PC-9 (cell line): ENCODE results near the gene CLSTN1. TPM values are rescaled to one million over a fixed set of nuclear protein-coding genes. Genes with fewer than 3 reads are reported as not detected.

Experiments
- BruUV-seq: library from RNA; stranded (reverse); fragments of 400-500 nt; replicated peaks from 2 replicates; lab custom pipeline; 2021; lab: Mats Ljungman, UMichigan
- CTCF ChIA-PET: fragments of 300-600 bp; sonication (Branson Sonifier 250); formaldehyde crosslinking; loops from one replicate; lab custom pipeline; 2022; ENCODE audit warnings: antibody characterized with exemption; lab: Charles Lee
- POLR2A ChIA-PET: fragments of 300-600 bp; sonication (Branson Sonifier 250); formaldehyde crosslinking; loops from one replicate; lab custom pipeline; 2022; ENCODE audit warnings: antibody characterized with exemption; ENCODE audit not compliant: unreplicated experiment; lab: Charles Lee
- DNase-seq, 2 experiments: peaks; one replicate each; pipeline versions ENCODE4 v3.0.0 to v3.0.0-alpha.2; 2015 to 2022; ENCODE audit warnings: mixed read lengths in 1 of 2
- H2AFZ ChIP-seq: fragments of 200-600 bp; sonication (generic); 2 replicates; pipeline ENCODE4 v1.8.1; 2017; ENCODE audit warnings: antibody characterized with exemption
- H3F3A ChIP-seq: fragments of 200-600 bp; sonication (generic); 2 replicates; pipeline ENCODE4 v1.8.1; 2017; ENCODE audit warnings: antibody characterized with exemption, mild to moderate bottlenecking, low read depth; ENCODE audit not compliant: insufficient read depth
- H3K27ac ChIP-seq: fragments of 200-600 bp; sonication (generic); 2 replicates; pipeline ENCODE4 v1.6.1; 2016; ENCODE audit warnings: mixed run types
- H3K27me3 ChIP-seq: fragments of 200-600 bp; sonication (generic); 2 replicates; pipeline ENCODE4 v1.6.1; 2016; ENCODE audit warnings: low read depth, mixed run types; ENCODE audit not compliant: insufficient read depth
- H3K36me3 ChIP-seq: fragments of 200-600 bp; sonication (generic); 2 replicates; pipeline ENCODE4 v1.6.1; 2016; ENCODE audit warnings: low read depth, mixed run types
- H3K4me1 ChIP-seq: fragments of 200-600 bp; sonication (generic); replicated peaks from 2 replicates; pipeline ENCODE4 v1.6.1; 2016; ENCODE audit warnings: mixed run types; ENCODE audit not compliant: insufficient read depth
- H3K4me2 ChIP-seq: fragments of 200-600 bp; sonication (generic); 2 replicates; pipeline ENCODE4 v1.6.1; 2017; ENCODE audit warnings: mixed run types
- H3K4me3 ChIP-seq: fragments of 200-600 bp; sonication (generic); 2 replicates; pipeline ENCODE4 v1.6.1; 2016; ENCODE audit warnings: mixed run types
- H3K79me2 ChIP-seq: fragments of 200-600 bp; sonication (generic); 2 replicates; pipeline ENCODE4 v1.6.1; 2017; ENCODE audit warnings: low read depth, mixed run types
- H3K9me2 ChIP-seq: fragments of 200-600 bp; sonication (generic); 2 replicates; pipeline ENCODE4 v1.8.1; 2017; ENCODE audit warnings: mild to moderate bottlenecking; ENCODE audit not compliant: insufficient read depth
- H3K9me3 ChIP-seq: fragments of 200-600 bp; sonication (generic); 2 replicates; pipeline ENCODE4 v1.8.1; 2016; ENCODE audit warnings: low read depth; ENCODE audit not compliant: insufficient read depth
- H4K20me1 ChIP-seq: fragments of 200-600 bp; sonication (generic); 2 replicates; pipeline ENCODE4 v1.8.1; 2017; ENCODE audit not compliant: insufficient read depth
- EZH2 ChIP-seq: fragments of 200-600 bp; sonication (generic); IDR thresholded peaks from 2 replicates; pipeline ENCODE4 v1.8.0; 2017; ENCODE audit warnings: antibody characterized with exemption, low read depth
- intact Hi-C: fragments of 100-400 bp; cut with micrococcal nuclease; formaldehyde crosslinking; loops from one replicate; pipeline ENCODE4 v1.10.0; 2022; ENCODE audit not compliant: unreplicated experiment
- total RNA-seq: library from RNA; stranded (reverse); gene quantifications from 2 replicates; pipeline ENCODE4 v1.2.3, GENCODE V29; 2021
- TF ChIP-seq, protein P1 (sequence below): fragments of 200-600 bp; sonication (generic); conservative IDR thresholded peaks from 2 replicates; pipeline ENCODE4 v1.6.1; 2017; ENCODE audit warnings: mixed run types, antibody characterized with exemption, mild to moderate bottlenecking, moderate library complexity

Gene CLSTN1
- total RNA-seq, 1 experiment from 2014 or later, result 140 TPM

DNA sequence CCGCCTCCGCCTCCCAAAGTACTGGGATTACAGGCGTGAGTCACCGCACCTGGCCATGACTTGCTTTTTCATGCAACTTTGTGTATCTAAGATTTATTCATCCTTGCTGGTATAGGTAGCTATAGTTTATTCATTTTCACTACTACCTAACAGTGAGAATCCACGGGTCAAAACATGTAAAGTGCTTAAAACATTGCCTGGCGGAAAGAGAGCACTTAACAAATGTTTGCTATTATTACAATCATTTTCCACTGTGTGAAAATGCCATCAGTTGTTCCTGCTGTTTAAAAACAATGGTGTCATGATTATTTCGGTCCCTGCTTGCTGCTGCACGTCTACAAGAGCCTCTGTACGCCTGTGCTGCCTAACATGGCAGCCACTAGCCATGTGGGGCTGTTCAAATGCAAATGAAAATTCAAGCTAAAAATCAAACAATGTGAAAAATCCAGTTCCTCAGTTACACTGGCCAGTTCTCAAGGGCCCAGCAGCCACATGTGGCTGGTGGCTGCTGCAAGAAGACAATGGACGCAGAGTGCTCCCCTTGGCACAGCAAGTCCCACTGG, 65.1 kb downstream of the CLSTN1 start:
- ChIA-PET POLR2A (no interaction called here), CTCF (no interaction called here)
- no peaks in the 10 kb centered on the region for H3K9me2 ChIP-seq
- H3K36me3 ChIP-seq, result no peaks in the 10 kb centered on the region
- no peak overlapping the region for H2AFZ ChIP-seq
- H3K79me2 ChIP-seq, result no peaks in the 10 kb centered on the region; the same call in 1 of the 2 replicates
- BruUV-seq, result no TSS peak
- H3K27me3 ChIP-seq, result no peaks in the 10 kb centered on the region
- no peaks in the 10 kb centered on the region for H3K9me3 ChIP-seq
- no peaks in the 10 kb centered on the region for H3K4me1 ChIP-seq
- no peak for DNase-seq
- H3K27ac ChIP-seq, result no peak overlapping the region
- TF ChIP-seq EZH2, result no peak
- TF ChIP-seq, protein P1, sequence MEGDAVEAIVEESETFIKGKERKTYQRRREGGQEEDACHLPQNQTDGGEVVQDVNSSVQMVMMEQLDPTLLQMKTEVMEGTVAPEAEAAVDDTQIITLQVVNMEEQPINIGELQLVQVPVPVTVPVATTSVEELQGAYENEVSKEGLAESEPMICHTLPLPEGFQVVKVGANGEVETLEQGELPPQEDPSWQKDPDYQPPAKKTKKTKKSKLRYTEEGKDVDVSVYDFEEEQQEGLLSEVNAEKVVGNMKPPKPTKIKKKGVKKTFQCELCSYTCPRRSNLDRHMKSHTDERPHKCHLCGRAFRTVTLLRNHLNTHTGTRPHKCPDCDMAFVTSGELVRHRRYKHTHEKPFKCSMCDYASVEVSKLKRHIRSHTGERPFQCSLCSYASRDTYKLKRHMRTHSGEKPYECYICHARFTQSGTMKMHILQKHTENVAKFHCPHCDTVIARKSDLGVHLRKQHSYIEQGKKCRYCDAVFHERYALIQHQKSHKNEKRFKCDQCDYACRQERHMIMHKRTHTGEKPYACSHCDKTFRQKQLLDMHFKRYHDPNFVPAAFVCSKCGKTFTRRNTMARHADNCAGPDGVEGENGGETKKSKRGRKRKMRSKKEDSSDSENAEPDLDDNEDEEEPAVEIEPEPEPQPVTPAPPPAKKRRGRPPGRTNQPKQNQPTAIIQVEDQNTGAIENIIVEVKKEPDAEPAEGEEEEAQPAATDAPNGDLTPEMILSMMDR, result no peak
- H3K4me3 ChIP-seq, result no peak overlapping the region
- no peaks in the 10 kb centered on the region for H4K20me1 ChIP-seq
- H3F3A ChIP-seq, result no peaks in the 10 kb centered on the region
- no peak overlapping the region for H3K4me2 ChIP-seq
- intact Hi-C loops, result no loop called here

DNA sequence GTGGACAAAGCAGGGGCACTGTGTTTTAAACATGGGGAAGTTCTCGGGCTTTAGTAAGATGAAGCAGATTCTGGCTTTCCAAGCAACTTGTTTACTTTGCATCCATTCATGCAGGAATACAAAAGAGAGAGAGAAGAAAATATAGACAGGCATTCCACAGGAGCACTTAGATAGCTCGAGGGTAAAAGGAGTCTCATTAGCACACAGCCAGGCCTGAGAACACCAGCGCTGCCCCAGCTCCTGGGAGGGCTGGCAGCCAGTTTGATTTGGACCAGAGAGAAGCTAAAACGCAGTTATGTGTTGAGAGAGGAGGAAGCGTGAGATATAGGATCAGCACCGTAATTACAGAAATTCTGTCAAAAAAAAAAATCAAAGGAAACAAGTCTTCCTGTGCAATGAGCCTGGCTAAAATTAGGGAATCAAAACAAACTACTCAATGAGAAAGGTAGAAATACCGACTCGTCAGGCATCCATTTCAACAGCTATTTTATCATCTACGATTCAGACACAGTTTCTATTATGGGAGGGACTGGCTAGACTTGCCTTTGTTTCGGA, 68.2 kb downstream of the CLSTN1 start:
- H2AFZ ChIP-seq, result no peak overlapping the region
- no peaks in the 10 kb centered on the region for H3F3A ChIP-seq
- no peaks in the 10 kb centered on the region for H3K9me2 ChIP-seq
- H3K4me2 ChIP-seq, result no peak overlapping the region
- ChIA-PET POLR2A (interaction anchor here (0.7 kb wide), 1 partner anchor 11 kb away, joined by 5 read pairs; no protein-coding TSS in a partner anchor), CTCF (no interaction called here)
- no peaks in the 10 kb centered on the region for H3K9me3 ChIP-seq
- H3K4me1 ChIP-seq, result no peaks in the 10 kb centered on the region
- H3K27me3 ChIP-seq, result no peaks in the 10 kb centered on the region
- H3K4me3 ChIP-seq, result no peak overlapping the region
- H4K20me1 ChIP-seq, result no peaks in the 10 kb centered on the region
- BruUV-seq, result no TSS peak
- intact Hi-C loops, result no loop called here
- no peak overlapping the region for H3K27ac ChIP-seq
- DNase-seq, result no peak
- H3K79me2 ChIP-seq, result no peaks in the 10 kb centered on the region
- TF ChIP-seq, protein P1, result no peak
- no peak for TF ChIP-seq EZH2
- no peaks in the 10 kb centered on the region for H3K36me3 ChIP-seq

DNA sequence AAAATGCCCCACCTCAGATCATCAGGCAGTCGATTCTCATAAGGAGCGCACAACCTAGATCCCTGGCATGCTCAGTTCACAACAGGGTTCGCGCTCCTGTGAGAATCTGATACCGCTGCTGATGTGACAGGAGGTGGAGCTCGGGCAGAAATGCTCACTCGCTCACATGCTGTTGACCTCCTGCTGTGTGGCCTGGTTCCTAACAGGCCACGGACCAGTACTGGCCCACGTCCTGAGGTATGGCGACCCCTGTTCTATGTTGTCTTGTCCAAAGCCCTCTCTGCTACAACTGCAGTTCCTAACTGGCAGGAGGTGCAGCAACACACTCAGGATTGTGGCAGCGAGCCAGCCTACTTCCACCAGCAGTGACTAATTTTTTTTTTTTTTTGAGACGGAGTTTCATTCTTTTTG, 70.6 kb downstream of the CLSTN1 start:
- no TSS peak for BruUV-seq
- Histone ChIP-seq H2AFZ (no peak overlapping the region), H3K36me3 (no peaks in the 10 kb centered on the region), H3K9me3 (no peaks in the 10 kb centered on the region), H3K27ac (no peak overlapping the region), H3K27me3 (no peaks in the 10 kb centered on the region), H3K79me2 (no peaks in the 10 kb centered on the region), H3K4me1 (no peaks in the 10 kb centered on the region), H3K4me2 (no peak overlapping the region), H3K9me2 (no peaks in the 10 kb centered on the region), H3K4me3 (no peak overlapping the region), H4K20me1 (no peaks in the 10 kb centered on the region), H3F3A (no peaks in the 10 kb centered on the region)
- no peak for TF ChIP-seq EZH2
- TF ChIP-seq, protein P1, result no peak
- intact Hi-C loops, result no loop called here
- ChIA-PET POLR2A (no interaction called here), CTCF (interaction anchor here (0.6 kb wide), 1 partner anchor 1210 kb away, joined by 4 read pairs; no protein-coding TSS in a partner anchor)
- no peak for DNase-seq
